Activated T-helper 1 cell treated with Interleukin-2 at 50 U/mL for 16 hours (primary cell): ENCODE results near the gene PTPRN2.

ENCODE experiments used
- DNase-seq: peaks from one replicate; pipeline ENCODE4 v3.0.0-alpha.2; 2020; ENCODE audit warnings: low read depth

The PTPRN2 gene

GRCh38 chr7:158027646-158028045 is 560.0 kb downstream of the PTPRN2 start:
- no peak for DNase-seq

GRCh38 chr7:158026636-158027265 is 560.9 kb downstream of the PTPRN2 start:
- DNase-seq: no peak

- DNase-seq: no peak
Observed at GRCh38 chr7:158025686-158026600, 561.7 kb downstream of the PTPRN2 start.

- DNase-seq: no peak
Observed at GRCh38 chr7:158024881-158025280, 562.7 kb downstream of the PTPRN2 start.

GRCh38 chr7:158024351-158024715 is 563.3 kb downstream of the PTPRN2 start:
- no peak for DNase-seq

- no peak for DNase-seq
Observed at GRCh38 chr7:158023681-158024350, 563.8 kb downstream of the PTPRN2 start.

- no peak for DNase-seq
Observed at GRCh38 chr7:158023157-158023556, 564.5 kb downstream of the PTPRN2 start.

- no peak for DNase-seq
Observed at GRCh38 chr7:158022601-158023000, 565.0 kb downstream of the PTPRN2 start.

- no peak for DNase-seq
Observed at GRCh38 chr7:158021836-158022235, 565.8 kb downstream of the PTPRN2 start.

- no peak for DNase-seq
Observed at GRCh38 chr7:158020706-158021095, 566.9 kb downstream of the PTPRN2 start.

GRCh38 chr7:158019726-158020705 is 567.6 kb downstream of the PTPRN2 start:
- DNase-seq: no peak

- no peak for DNase-seq
Observed at GRCh38 chr7:158018971-158019645, 568.5 kb downstream of the PTPRN2 start.

- DNase-seq: no peak
Observed at GRCh38 chr7:158018098-158018762, 569.4 kb downstream of the PTPRN2 start.

- no peak for DNase-seq
Observed at GRCh38 chr7:158017111-158018097, 570.2 kb downstream of the PTPRN2 start.

GRCh38 chr7:158016180-158017097 is 571.2 kb downstream of the PTPRN2 start:
- DNase-seq: no peak

- no peak for DNase-seq
Observed at GRCh38 chr7:158015403-158016179, 572.0 kb downstream of the PTPRN2 start.

GRCh38 chr7:158014976-158015375 is 572.6 kb downstream of the PTPRN2 start:
- DNase-seq: no peak
